ENCODE measurements around the gene HES7.

Gene HES7

DNA sequence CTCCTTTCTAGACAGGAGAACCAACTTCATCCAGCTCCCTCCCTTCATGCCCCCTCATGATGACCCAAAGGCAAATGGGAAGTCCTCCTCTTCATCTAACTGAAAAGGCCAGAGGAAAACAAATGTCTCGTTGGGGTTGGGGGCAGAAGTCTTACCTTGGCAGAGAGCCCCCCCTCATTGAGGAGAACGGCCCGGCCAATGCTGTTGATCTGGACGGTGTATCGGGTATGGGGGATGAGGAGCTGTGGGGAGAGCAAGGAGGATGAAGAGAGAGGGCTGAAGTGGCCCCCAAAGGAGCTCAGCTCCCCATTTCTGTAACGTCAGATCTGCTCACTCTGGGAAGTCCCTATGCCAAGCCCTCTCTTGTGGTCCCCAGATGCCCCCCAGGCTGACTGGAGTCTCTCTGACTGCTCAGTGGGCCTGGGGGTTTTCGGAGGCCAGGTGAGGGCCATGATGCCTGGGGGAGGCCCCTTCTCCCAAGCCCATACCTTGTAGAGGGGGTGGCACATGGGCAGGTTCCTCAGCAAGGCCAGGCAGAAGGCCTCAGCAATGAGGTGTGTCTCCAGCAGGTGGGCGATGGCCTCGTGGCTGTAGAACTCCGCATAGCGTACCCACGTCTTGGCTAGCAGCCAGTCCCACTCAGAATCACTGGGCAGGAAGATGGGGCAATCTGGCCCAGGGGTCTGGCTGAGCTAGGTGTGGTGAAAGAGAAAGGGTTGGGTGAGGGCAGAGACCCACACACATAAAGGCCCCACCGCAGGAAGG is 47.2 kb downstream of the HES7 start:
- in situ Hi-C loops (cut with MboI; ENCODE audit: low sequenced_read_pairs): loop anchor here (25.0 kb wide), 1 partner anchor 661 kb away; the partner anchor contains the start of gene CCDC42

DNA sequence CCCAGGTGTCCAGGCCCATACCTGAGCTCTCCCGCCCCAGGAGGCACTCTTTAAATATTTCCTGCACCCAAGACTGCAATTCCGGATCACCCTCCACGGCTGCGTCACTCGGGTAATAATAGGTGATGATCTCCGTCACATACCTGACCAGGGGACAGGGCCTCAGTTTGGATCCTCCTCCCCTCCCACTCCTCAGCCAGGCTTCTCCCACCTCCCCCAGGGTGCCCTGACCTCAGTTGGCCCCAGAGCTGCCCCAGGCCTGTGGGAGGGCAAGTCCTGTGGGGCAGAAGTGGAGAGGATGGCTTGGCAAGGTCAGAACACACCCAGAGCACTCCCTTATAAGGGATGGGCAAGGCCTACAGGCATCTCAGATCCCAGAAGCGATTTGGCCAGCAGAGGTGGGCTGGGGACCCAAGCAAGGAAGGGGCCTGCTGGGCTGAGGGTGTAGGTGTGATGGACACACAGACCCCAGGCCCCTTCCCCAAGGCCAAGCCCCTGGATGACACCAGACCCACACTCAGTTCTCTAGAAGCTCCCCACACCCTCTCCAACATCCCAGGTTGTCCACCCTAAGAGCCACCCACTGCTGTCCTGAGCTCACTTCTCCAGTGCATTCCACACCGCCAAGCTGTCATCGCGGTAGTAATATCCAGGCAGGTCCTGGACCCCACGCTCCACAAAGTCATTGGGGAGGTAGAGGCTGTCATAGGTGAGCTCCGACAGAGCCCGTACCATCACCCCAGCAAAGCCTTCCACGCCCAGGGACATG is 48.1 kb downstream of the HES7 start:
- in situ Hi-C loops (cut with MboI; ENCODE audit: low sequenced_read_pairs): loop anchor here (25.0 kb wide), 1 partner anchor 662 kb away; the partner anchor contains the start of gene CCDC42

DNA sequence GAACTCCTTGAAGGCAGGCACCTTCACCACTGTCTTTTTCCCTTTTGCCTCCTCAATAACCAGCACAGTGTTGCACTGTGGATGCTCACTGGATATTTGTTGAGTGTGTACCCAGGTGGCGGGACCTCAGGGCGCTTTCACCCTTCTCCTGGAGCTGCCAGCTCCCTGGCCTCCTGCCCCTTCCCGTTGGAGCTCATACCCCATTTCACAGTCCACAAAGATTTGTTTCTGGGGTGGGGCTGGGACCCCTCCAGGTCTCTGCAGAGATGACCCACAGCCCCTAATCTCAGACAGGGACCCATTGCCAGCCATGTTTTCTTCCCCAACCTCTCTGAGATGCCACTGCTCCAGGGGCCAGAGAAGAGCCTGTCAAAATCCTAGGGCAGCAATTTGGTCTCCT is 48.8 kb downstream of the HES7 start:
- in situ Hi-C loops (cut with MboI; ENCODE audit: low sequenced_read_pairs): loop anchor here (25.0 kb wide), 1 partner anchor 662 kb away; the partner anchor contains the start of gene CCDC42

DNA sequence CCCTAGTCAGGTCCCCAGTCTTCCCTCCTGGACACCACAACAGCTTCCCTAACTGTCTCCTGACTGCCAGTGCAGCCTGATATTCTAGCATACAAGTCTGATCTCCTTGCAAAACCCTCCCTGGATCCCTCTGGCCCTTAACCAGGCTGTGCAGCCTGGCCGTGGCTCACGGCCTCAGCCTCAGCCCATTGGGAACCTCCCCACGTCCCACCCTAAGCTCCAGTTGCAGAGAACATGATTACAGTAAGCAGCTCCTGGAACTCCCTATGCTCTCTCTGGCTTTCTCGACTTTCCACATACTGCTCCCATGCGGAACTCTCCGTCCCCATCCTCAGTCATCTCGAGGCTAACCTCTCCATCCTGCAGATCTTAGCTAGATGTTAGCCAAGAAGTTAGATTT is 49.4 kb downstream of the HES7 start:
- in situ Hi-C loops (cut with MboI; ENCODE audit: low sequenced_read_pairs): no loop called here

DNA sequence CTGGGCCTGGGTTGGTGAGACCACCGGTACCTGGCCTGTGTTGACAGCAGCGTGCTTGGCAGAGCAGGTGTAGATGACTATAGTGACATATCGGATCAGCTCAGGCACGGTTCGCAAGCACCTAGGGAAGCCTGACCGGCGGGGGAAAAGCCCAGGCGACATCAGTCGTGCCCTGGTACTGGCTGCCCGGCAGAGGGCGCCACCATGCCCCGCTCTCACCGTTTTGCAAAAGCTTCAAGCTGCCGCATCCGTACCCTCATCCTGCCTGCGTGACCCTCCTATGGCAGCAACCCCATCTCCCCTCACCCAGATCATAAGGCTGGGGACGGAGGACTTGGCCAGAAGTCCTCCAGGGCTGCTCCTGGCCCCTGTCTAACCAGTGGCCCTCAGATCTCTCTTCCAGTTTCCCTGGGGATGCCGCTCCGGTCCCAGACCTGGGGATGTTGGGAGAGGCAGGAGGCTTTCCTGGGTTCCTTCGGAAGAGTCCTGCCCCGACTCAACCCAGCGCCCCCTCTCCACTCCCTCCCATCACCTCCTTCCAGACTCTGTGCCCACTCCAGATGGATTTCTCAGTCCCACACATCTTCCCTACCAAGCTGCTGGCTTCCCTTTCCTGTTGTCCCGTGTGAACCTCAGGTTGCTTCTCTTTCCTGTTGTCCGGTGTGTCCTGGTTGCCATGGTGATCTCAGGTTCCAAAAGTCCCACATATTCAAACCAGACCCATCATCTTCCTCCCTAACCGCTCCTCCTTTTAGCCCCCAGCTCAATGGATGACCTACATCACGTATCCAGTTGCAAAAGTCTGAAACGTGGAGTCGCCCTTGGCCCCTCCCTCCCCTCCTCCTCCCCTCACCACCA is 50.0 kb downstream of the HES7 start:
- in situ Hi-C loops (cut with MboI; ENCODE audit: low sequenced_read_pairs): no loop called here

DNA sequence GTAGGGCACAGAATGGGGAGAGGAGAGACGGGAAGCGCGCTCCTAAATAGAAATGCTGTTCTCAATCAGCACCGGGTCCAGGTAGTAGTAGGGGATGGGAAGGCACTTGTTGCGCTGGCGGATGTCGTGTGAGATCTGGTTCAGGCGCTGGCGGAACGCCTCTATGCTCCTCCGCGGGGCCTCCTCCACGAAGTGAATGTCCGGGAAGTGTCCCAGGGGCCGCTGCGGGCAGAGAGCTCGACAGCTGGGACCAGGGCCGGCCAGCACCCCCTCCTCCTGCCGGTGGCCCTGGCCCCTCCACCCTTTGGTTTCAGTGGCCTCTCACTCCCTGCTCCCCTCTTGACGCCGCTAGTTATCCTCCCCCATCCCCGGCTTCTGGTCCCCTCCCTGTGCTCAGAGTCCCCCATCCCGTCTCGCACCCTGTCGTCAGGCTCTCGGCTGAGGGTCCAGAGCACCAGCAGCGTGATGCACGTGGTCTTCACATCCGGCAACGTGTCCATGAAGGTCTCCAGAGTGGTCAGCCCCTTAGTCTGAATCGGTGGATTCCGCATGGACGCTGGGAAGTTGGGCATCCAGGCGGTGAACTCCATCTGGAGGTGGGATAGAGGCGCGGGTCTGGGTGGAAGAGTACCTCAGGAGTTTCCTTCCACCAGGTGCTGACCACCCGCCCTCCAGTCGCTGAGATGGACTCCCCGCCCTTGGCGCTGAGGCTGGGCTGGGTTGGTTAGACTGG is 51.0 kb downstream of the HES7 start:
- in situ Hi-C loops (cut with MboI; ENCODE audit: low sequenced_read_pairs): no loop called here

DNA sequence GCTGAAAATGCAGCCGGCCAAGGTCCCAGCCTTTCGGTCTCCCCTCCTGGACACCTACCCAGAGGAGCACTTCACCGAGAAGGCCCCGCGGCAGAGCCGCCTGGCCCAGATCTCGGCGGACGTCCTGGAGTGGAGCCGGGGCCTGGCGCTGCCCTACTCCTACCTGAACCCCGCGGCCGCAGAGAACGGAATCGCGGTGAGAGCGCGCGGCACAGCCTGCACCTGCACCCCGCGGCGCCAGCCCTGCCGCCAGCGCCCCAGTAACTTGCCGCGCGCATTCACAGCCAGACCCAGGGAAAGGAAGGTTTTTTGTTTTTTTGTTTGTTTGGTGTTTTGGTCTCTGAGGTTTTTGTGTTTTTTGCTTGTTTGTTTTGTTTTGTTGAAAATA is 51.6 kb downstream of the HES7 start:
- in situ Hi-C loops (cut with MboI; ENCODE audit: low sequenced_read_pairs): no loop called here

DNA sequence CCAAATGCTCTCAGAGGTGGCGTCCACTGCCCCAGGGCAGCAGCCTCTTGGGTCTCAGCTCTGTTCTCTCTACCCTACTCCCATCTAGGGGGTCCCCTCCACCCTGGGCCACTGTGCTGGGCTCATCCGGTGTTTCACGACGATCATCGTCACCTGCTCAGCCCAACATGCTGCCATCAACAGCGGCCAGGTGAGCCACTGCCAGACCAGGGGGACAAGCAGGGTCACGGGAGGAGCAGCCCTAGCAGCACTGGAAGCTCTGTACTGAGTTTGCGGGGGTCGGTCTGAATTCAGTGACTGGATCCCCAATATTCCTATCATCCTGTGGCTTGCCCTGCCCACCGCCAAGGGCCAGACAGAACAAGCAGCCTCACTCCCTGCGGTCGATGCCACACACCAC is 52.4 kb downstream of the HES7 start:
- in situ Hi-C loops (cut with MboI; ENCODE audit: low sequenced_read_pairs): no loop called here

Measured in HL-60/S4 (cell line).